GM12872 (cell line): ENCODE data around the gene EFL1.

Source experiments
- CTCF ChIP-seq: IDR thresholded peaks from 3 replicates; pipeline ENCODE4 v1.5.1; 2011; ENCODE audit warnings: low read depth, mild to moderate bottlenecking, low read length, moderate library complexity; ENCODE audit not compliant: insufficient read depth

Gene EFL1

GRCh38 chr15:82105451-82106215, 156.9 kb downstream of the EFL1 start:
- no peak for TF ChIP-seq CTCF

- 0 out of 3 replicates have a peak, but pooled peaks have one; percentile 6 for TF ChIP-seq CTCF
Measured at GRCh38 chr15:82103468-82103867, 159.1 kb downstream of the EFL1 start.

- no peak for TF ChIP-seq CTCF
Measured at GRCh38 chr15:82100111-82100929, 162.2 kb downstream of the EFL1 start.

- TF ChIP-seq CTCF: no peak
Measured at GRCh38 chr15:82098674-82099073, 163.9 kb downstream of the EFL1 start.

- TF ChIP-seq CTCF: no peak
Measured at GRCh38 chr15:82095803-82096202, 166.7 kb downstream of the EFL1 start.

- no peak for TF ChIP-seq CTCF
Measured at GRCh38 chr15:82093774-82094211, 168.7 kb downstream of the EFL1 start.

GRCh38 chr15:82093325-82093724, 169.2 kb downstream of the EFL1 start:
- no peak for TF ChIP-seq CTCF
